ENCODE measurements around the gene CCDC142. TPM values are rescaled to one million over a fixed set of nuclear protein-coding genes. Genes with fewer than 3 reads are reported as not detected.
A peak's percentile ranks its signal among the peaks of the same experiment; 100 is the strongest.

CCDC142 gene
- total and polyA plus RNA-seq, 9 of the 15 experiments (the other 6 are each of a cell fraction or from before 2014, with no cell fraction given) = 0.55 to 11.7 (median 7.2) TPM

GRCh38 chr2:74502720-74503505, 20.1 kb upstream of the CCDC142 start (continued):
- TF ChIP-seq C11orf30 (IDR thresholded peaks at IDR 0.05; ENCODE audit: low read depth) (no peak), PREB (CRISPR knock-in tag; IDR thresholded peaks at IDR 0.05) (no peak), MLLT1 (IDR thresholded peaks at IDR 0.05) (no peak), GTF2F1 (IDR thresholded peaks at IDR 0.05; ENCODE audit: low read depth, low read length) (no peak), RUNX1 (IDR thresholded peaks at IDR 0.05; ENCODE audit: low read depth) (no peak), DMBX1 (CRISPR knock-in tag; IDR thresholded peaks at IDR 0.05; ENCODE audit: borderline replicate concordance) (no peak), SIN3A (IDR thresholded peaks at IDR 0.05; ENCODE audit: borderline replicate concordance in 2 of 2, control insufficient read depth in 1 of 2, low read depth in 2 of 2, low read length in 2 of 2) (peak; percentile 22 to 64; a peak in 2 of 4 replicates), BACH1 (tag; IDR thresholded peaks at IDR 0.05) (no peak), KDM4B (IDR thresholded peaks at IDR 0.05; ENCODE audit: borderline replicate concordance in 2 of 2, low read depth in 1 of 2) (no peak; a peak in 1 of 4 replicates), STAG1 (CRISPR knock-in tag; IDR thresholded peaks at IDR 0.05; ENCODE audit: borderline replicate concordance) (no peak), HDAC3 (IDR thresholded peaks at IDR 0.05; ENCODE audit: borderline replicate concordance, partially characterized antibody) (no peak), FOXK2 (conservative IDR thresholded peaks at IDR 0.05 in 1 of 2, IDR thresholded peaks at IDR 0.05 in 1 of 2; ENCODE audit: low read depth in 2 of 2) (peak in 1 of 2 experiments; percentile 55; a peak in 1 of 4 replicates), FOS (IDR thresholded peaks at IDR 0.05; ENCODE audit: extremely low read depth, insufficient read length) (peak; percentile 44), AFF4 (CRISPR knock-in tag; IDR thresholded peaks at IDR 0.05) (peak; percentile 25; the same call in 1 of the 2 replicates), RCOR1 (IDR thresholded peaks at IDR 0.05; ENCODE audit: borderline replicate concordance in 1 of 2, low read depth in 2 of 2, low read length in 2 of 2) (no peak; a peak in 1 of 4 replicates), ZFP30 (CRISPR knock-in tag; IDR thresholded peaks at IDR 0.05; ENCODE audit: borderline replicate concordance) (no peak), NR3C1 (CRISPR knock-in tag; IDR thresholded peaks at IDR 0.05) (no peak), SMARCC2 (IDR thresholded peaks at IDR 0.05; ENCODE audit: low read depth) (no peak), BRD9 (IDR thresholded peaks at IDR 0.05; ENCODE audit: low read depth, partially characterized antibody) (peak; percentile 36), ZC3H8 (IDR thresholded peaks at IDR 0.05) (no peak), KLF13 (tag; IDR thresholded peaks at IDR 0.05; ENCODE audit: borderline replicate concordance, low read depth) (no peak)

Data from K562 (cell line).